ENCODE measurements around the gene SLC4A2.
"Not testable (repeated sequence)": the region's sequence is repeated elsewhere in the genome, so short reads cannot be mapped to it uniquely, and the experiment has no call there.

The SLC4A2 gene

GRCh38 chr7:151040616-151041375 is 18.6 kb upstream of the SLC4A2 start:
- Histone ChIP-seq H3K27ac (no peak overlapping the region), H3K4me3 (no peak overlapping the region)

- not testable (repeated sequence) for H3K4me3 ChIP-seq, H3K27ac ChIP-seq
Observed at GRCh38 chr7:151043449-151043848, 15.9 kb upstream of the SLC4A2 start.

DNA sequence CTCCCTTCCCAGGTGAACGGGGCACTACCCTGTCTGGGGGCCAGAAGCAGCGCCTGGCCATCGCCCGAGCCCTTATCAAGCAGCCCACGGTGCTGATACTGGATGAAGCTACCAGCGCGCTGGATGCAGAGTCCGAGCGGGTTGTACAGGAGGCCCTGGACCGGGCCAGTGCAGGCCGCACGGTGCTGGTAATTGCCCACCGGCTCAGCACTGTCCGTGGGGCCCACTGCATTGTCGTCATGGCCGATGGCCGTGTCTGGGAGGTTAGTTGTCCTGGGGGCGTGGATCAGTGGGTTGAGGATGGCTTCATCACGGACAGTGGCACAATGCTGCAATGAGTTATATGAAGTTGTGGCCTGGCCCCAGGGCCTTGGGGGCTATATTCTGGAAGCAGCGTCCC is 15.4 kb upstream of the SLC4A2 start:
- H3K27ac ChIP-seq = no peak overlapping the region
- no peak overlapping the region for H3K4me3 ChIP-seq

GRCh38 chr7:151045262-151045661 is 14.1 kb upstream of the SLC4A2 start:
- Histone ChIP-seq H3K4me3 (no peak overlapping the region), H3K27ac (no peak overlapping the region)

DNA sequence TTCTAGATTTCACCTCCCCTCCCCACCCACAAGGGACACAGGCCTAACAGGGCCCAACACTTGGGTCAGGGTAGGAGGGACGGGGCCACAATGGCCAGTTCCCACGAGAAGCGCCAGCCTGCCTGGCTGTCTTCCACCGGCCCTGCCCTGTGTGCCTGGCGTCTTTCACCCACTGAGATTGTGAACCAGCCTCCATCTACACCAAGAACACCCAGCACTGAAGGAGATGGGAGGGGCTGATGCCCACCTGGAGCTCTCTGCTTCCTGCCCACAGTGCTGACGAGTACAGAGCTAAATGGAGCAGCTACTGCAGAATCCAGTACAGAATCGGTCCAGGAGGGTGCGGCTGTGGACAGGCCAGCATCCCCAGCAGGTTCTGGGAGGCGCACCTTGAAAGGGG is 13.4 kb upstream of the SLC4A2 start:
- no peak overlapping the region for H3K4me3 ChIP-seq
- no peak overlapping the region for H3K27ac ChIP-seq

- Histone ChIP-seq H3K27ac (no peak overlapping the region), H3K4me3 (no peak overlapping the region)
Observed at GRCh38 chr7:151046603-151047573, 12.5 kb upstream of the SLC4A2 start.

GRCh38 chr7:151047976-151048815 is 11.2 kb upstream of the SLC4A2 start, which contains the start of gene ASIC3:
Gene ASIC3 (plus strand): TSS chr7:151048531. CDS start chr7:151048886, 355 bp downstream.
- no peak within 1 kb of the TSS for H3K27ac ChIP-seq
- H3K4me3 ChIP-seq = no peak within 1 kb of the TSS

- Histone ChIP-seq H3K27ac (no peak overlapping the region), H3K4me3 (no peak overlapping the region)
Observed at GRCh38 chr7:151048911-151049463, 10.4 kb upstream of the SLC4A2 start.

GRCh38 chr7:151051108-151051507 is 8.3 kb upstream of the SLC4A2 start:
- no peak overlapping the region for H3K4me3 ChIP-seq

GRCh38 chr7:151053096-151053495 is 6.3 kb upstream of the SLC4A2 start:
- Histone ChIP-seq H3K27ac (no peak overlapping the region), H3K4me3 (no peak overlapping the region)

More at GRCh38 chr7:151051108-151051507, 8.3 kb upstream of the SLC4A2 start:
- no peak overlapping the region for H3K27ac ChIP-seq

GRCh38 chr7:151053751-151054150 is 5.6 kb upstream of the SLC4A2 start:
- H3K27ac ChIP-seq = no peak overlapping the region
- no peak overlapping the region for H3K4me3 ChIP-seq

GRCh38 chr7:151056283-151056665 is 3.1 kb upstream of the SLC4A2 start:
- H3K4me3 ChIP-seq = no peak overlapping the region
- H3K27ac ChIP-seq = no peak overlapping the region

GRCh38 chr7:151056666-151057505 is 2.5 kb upstream of the SLC4A2 start:
- peak overlapping the region in 16 of 21 experiments; percentile 1 to 98 (median 90) for H3K27ac ChIP-seq
- H3K4me3 ChIP-seq = peak overlapping the region; percentile 61 to 95 (median 76)

- peak within 1 kb of the TSS; percentile 27 to 98 (median 92) for H3K27ac ChIP-seq
- H3K4me3 ChIP-seq = peak within 1 kb of the TSS; percentile 61 to 95 (median 76)
Observed at GRCh38 chr7:151057506-151057988, 1.8 kb upstream of the SLC4A2 start, which contains the start of gene CDK5. Gene CDK5 (minus strand): TSS chr7:151057897. CDS start chr7:151057848, 49 bp downstream.

- peak overlapping the region; percentile 27 to 98 (median 92) for H3K27ac ChIP-seq
- peak overlapping the region; percentile 61 to 95 (median 76) for H3K4me3 ChIP-seq
Observed at GRCh38 chr7:151057989-151058780, 1.2 kb upstream of the SLC4A2 start.

- H3K4me3 ChIP-seq = peak overlapping the region; percentile 61 to 95 (median 76)
- peak overlapping the region; percentile 50 to 98 (median 92) for H3K27ac ChIP-seq
Observed at GRCh38 chr7:151058781-151059366, 515 bp upstream of the SLC4A2 start.

GRCh38 chr7:151060113-151060415 is 675 bp downstream of the SLC4A2 start:
- Histone ChIP-seq H3K27ac (peak overlapping the region; percentile 79 to 98 (median 92)), H3K4me3 (peak overlapping the region; percentile 61 to 95 (median 76))

Measured in skin epidermis (tissue), 12 donors.